Trophoblast cell (in vitro differentiated cells and primary cell): ENCODE results near the gene EXD1.

Experiments used
- DNase-seq, 2 donors: peaks; one replicate each; pipeline ENCODE4 v3.0.0-alpha.2; 2016
- H2AFZ ChIP-seq: 2 replicates; pipeline ENCODE4 v1.6.1; 2013; ENCODE audit warnings: low read length, moderate library complexity, mild to moderate bottlenecking; ENCODE audit not compliant: insufficient read depth, poor library complexity
- H2AK5ac ChIP-seq: 2 replicates; pipeline ENCODE4 v1.6.1; 2013; ENCODE audit warnings: mild to moderate bottlenecking, low read length
- H2BK120ac ChIP-seq: 2 replicates; pipeline ENCODE4 v1.6.1; 2013; ENCODE audit warnings: low read length, mild to moderate bottlenecking, moderate library complexity; ENCODE audit not compliant: insufficient read depth, poor library complexity
- H2BK12ac ChIP-seq: 2 replicates; pipeline ENCODE4 v1.6.1; 2013; ENCODE audit warnings: mild to moderate bottlenecking, low read length, moderate library complexity
- H2BK5ac ChIP-seq: 2 replicates; pipeline ENCODE4 v1.6.1; 2013; ENCODE audit warnings: low read length, low read depth, moderate library complexity, mild to moderate bottlenecking; ENCODE audit not compliant: poor library complexity
- H3K14ac ChIP-seq: 2 replicates; pipeline ENCODE4 v1.6.1; 2013; ENCODE audit warnings: mild to moderate bottlenecking, low read length
- H3K18ac ChIP-seq: 2 replicates; pipeline ENCODE4 v1.6.1; 2013; ENCODE audit warnings: mild to moderate bottlenecking, low read length
- H3K23ac ChIP-seq: 2 replicates; pipeline ENCODE4 v1.6.1; 2013; ENCODE audit warnings: low read length
- H3K27ac ChIP-seq: 2 replicates; pipeline ENCODE4 v1.5.1; 2013; ENCODE audit warnings: low read depth, mild to moderate bottlenecking, inconsistent platforms, low read length, moderate library complexity
- H3K27me3 ChIP-seq: 2 replicates; pipeline ENCODE4 v1.6.1; 2013; ENCODE audit warnings: inconsistent platforms, mild to moderate bottlenecking, low read length, moderate library complexity; ENCODE audit not compliant: insufficient read depth
- H3K36me3 ChIP-seq, 2 experiments: 1 replicate in 1 of 2; 2 replicates in 1 of 2; pipeline ENCODE4 v1.6.1; 2013; ENCODE audit warnings: low read length in 2 of 2, mild to moderate bottlenecking in 2 of 2, moderate library complexity in 1 of 2; ENCODE audit not compliant: insufficient read depth in 2 of 2, control insufficient read depth in 1 of 2
- H3K4ac ChIP-seq: 2 replicates; pipeline ENCODE4 v1.6.1; 2013; ENCODE audit warnings: low read depth, mild to moderate bottlenecking, low read length, moderate library complexity
- H3K4me1 ChIP-seq, 2 experiments: 1 replicate in 1 of 2; 2 replicates in 1 of 2; pipeline ENCODE4 v1.6.1; 2013; ENCODE audit warnings: low read length in 2 of 2, mild to moderate bottlenecking in 2 of 2, moderate library complexity in 1 of 2; ENCODE audit not compliant: insufficient read depth in 2 of 2, control insufficient read depth in 1 of 2
- H3K4me2 ChIP-seq: 2 replicates; pipeline ENCODE4 v1.6.1; 2013; ENCODE audit warnings: inconsistent platforms, mild to moderate bottlenecking, low read length, moderate library complexity
- H3K4me3 ChIP-seq: 2 replicates; pipeline ENCODE4 v1.5.1; 2013; ENCODE audit warnings: mild to moderate bottlenecking, low read depth, low read length, inconsistent platforms
- H3K79me1 ChIP-seq: one replicate; pipeline ENCODE4 v1.6.1; 2013; ENCODE audit warnings: low read length
- H3K79me2 ChIP-seq: 2 replicates; pipeline ENCODE4 v1.6.1; 2013; ENCODE audit warnings: low read length, mild to moderate bottlenecking; ENCODE audit not compliant: control insufficient read depth, insufficient read depth, poor library complexity
- H3K9ac ChIP-seq: 2 replicates; pipeline ENCODE4 v1.6.1; 2013; ENCODE audit warnings: mild to moderate bottlenecking, low read length
- H3K9me3 ChIP-seq: 2 replicates; pipeline ENCODE4 v1.6.1; 2013; ENCODE audit warnings: low read depth, mild to moderate bottlenecking, control low read depth, inconsistent platforms, low read length; ENCODE audit not compliant: insufficient read depth
- H4K12ac ChIP-seq: 2 replicates; pipeline ENCODE4 v1.6.1; 2013; ENCODE audit warnings: low read depth, mild to moderate bottlenecking, low read length, moderate library complexity
- H4K8ac ChIP-seq: 2 replicates; pipeline ENCODE4 v1.6.1; 2013; ENCODE audit warnings: low read depth, mild to moderate bottlenecking, low read length, moderate library complexity
- H4K91ac ChIP-seq: one replicate; pipeline ENCODE4 v1.6.1; 2013; ENCODE audit warnings: low read depth, mild to moderate bottlenecking, low read length, moderate library complexity
- WGBS: extraction: QIAGEN DNeasy Blood & Tissue Kit; methylation state at CpG from one replicate; pipeline ENCODE4 v1.1.7; 2013; ENCODE audit warnings: missing lambda C conversion rate; ENCODE audit not compliant: insufficient read length, insufficient coverage; ENCODE audit errors: extremely low coverage; 5-methylcytosine and 5-hydroxymethylcytosine counted together

EXD1 gene

GRCh38 chr15:41151451-41152005, 79.0 kb downstream of the EXD1 start:
- DNase-seq, result no peak
- Histone ChIP-seq H3K79me1 (no peaks in the 10 kb centered on the region), H3K23ac (no peak overlapping the region), H3K79me2 (no peaks in the 10 kb centered on the region), H3K18ac (no peak overlapping the region), H2BK120ac (no peak overlapping the region), H2BK5ac (no peak overlapping the region), H3K4me2 (no peak overlapping the region), H2AFZ (no peak overlapping the region), H3K14ac (no peak overlapping the region), H3K4me3 (no peak overlapping the region), H3K4me1 (peaks cover 0 to 5% of the 10 kb centered on the region in 2 experiments), H3K27ac (no peak overlapping the region), H4K91ac (no peak overlapping the region), H4K12ac (no peak overlapping the region), H2BK12ac (no peak overlapping the region), H3K4ac (no peak overlapping the region), H3K36me3 (no peaks in the 10 kb centered on the region), H3K27me3 (no peaks in the 10 kb centered on the region), H4K8ac (no peak overlapping the region), H3K9me3 (peaks cover 4% of the 10 kb centered on the region), H3K9ac (no peak overlapping the region), H2AK5ac (no peak overlapping the region)
- no CpG with 5 or more reads among the region's 37 CpGs for WGBS

DNA sequence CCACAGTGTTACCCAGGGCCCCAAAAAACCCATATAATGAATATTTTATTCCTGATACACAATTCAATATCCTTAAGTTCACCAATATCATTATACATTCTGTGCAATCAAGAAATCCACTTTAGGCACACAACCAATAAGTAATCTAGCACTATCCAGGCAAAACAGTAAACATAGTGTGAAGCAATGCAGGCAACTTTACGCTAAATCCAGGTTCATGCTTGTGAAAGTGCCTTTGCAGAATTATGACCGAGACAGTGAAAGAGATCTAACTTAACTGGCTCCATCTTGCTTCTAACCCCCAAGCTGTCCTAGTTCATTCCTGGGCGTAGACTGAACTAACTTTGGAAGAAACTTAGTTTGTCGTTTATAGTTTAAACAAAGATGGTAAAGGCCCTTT, 80.3 kb downstream of the EXD1 start:
- Histone ChIP-seq H2BK12ac (no peak overlapping the region), H3K4ac (no peak overlapping the region), H3K4me2 (no peak overlapping the region), H3K23ac (no peak overlapping the region), H4K8ac (no peak overlapping the region), H3K27me3 (no peaks in the 10 kb centered on the region), H3K9me3 (peaks cover 4% of the 10 kb centered on the region), H3K18ac (no peak overlapping the region), H3K79me2 (no peaks in the 10 kb centered on the region), H3K36me3 (no peaks in the 10 kb centered on the region), H3K4me1 (peaks cover 0 to 5% of the 10 kb centered on the region in 2 experiments), H3K27ac (no peak overlapping the region), H3K4me3 (no peak overlapping the region), H2BK120ac (no peak overlapping the region), H3K79me1 (no peaks in the 10 kb centered on the region), H4K12ac (no peak overlapping the region), H2BK5ac (no peak overlapping the region), H4K91ac (no peak overlapping the region), H2AK5ac (no peak overlapping the region), H2AFZ (no peak overlapping the region), H3K14ac (no peak overlapping the region), H3K9ac (no peak overlapping the region)
- DNase-seq, result no peak
- no CpG with 5 or more reads among the region's 4 CpGs for WGBS

- H3K9me3 ChIP-seq, result peaks cover 4% of the 10 kb centered on the region
- no peak overlapping the region for H3K4me3 ChIP-seq
- H3K27me3 ChIP-seq, result no peaks in the 10 kb centered on the region
- H3K27ac ChIP-seq, result no peak overlapping the region
- H3K9ac ChIP-seq, result no peak overlapping the region
- no peak for DNase-seq
- no peak overlapping the region for H4K91ac ChIP-seq
- no peak overlapping the region for H3K4ac ChIP-seq
- no peak overlapping the region for H2BK5ac ChIP-seq
- no peak overlapping the region for H2AFZ ChIP-seq
- no peak overlapping the region for H4K8ac ChIP-seq
- H3K79me2 ChIP-seq, result no peaks in the 10 kb centered on the region
- H3K79me1 ChIP-seq, result no peaks in the 10 kb centered on the region
- H3K23ac ChIP-seq, result no peak overlapping the region
- no peak overlapping the region for H4K12ac ChIP-seq
- H3K4me2 ChIP-seq, result no peak overlapping the region
- H2AK5ac ChIP-seq, result no peak overlapping the region
- H3K36me3 ChIP-seq, result no peaks in the 10 kb centered on the region
- no peak overlapping the region for H3K18ac ChIP-seq
- WGBS, result no CpG with 5 or more reads among the region's 2 CpGs
- no peaks in the 10 kb centered on the region for H3K4me1 ChIP-seq
- H2BK120ac ChIP-seq, result no peak overlapping the region
- H3K14ac ChIP-seq, result no peak overlapping the region
- no peak overlapping the region for H2BK12ac ChIP-seq
Measured at GRCh38 chr15:41148065-41148464, 82.5 kb downstream of the EXD1 start.

- Histone ChIP-seq H4K91ac (no peak overlapping the region), H3K4me1 (peaks cover 4 to 5% of the 10 kb centered on the region in 2 experiments), H3K79me1 (peaks cover 2% of the 10 kb centered on the region), H2BK5ac (no peak overlapping the region), H3K27me3 (no peaks in the 10 kb centered on the region), H3K14ac (no peak overlapping the region), H4K12ac (no peak overlapping the region), H3K4me2 (no peak overlapping the region), H3K4me3 (no peak overlapping the region), H2AK5ac (no peak overlapping the region), H3K79me2 (no peaks in the 10 kb centered on the region), H3K4ac (no peak overlapping the region), H3K18ac (no peak overlapping the region), H3K9me3 (no peaks in the 10 kb centered on the region), H3K27ac (no peak overlapping the region), H3K23ac (no peak overlapping the region), H2AFZ (no peak overlapping the region), H2BK12ac (no peak overlapping the region), H2BK120ac (peak overlapping the region; percentile 22), H3K9ac (no peak overlapping the region), H3K36me3 (no peaks in the 10 kb centered on the region), H4K8ac (no peak overlapping the region)
- no CpG with 5 or more reads among the region's 5 CpGs for WGBS
- no peak for DNase-seq
Measured at GRCh38 chr15:41139619-41140018, 90.9 kb downstream of the EXD1 start.
